Bronchial epithelial cell (primary cell): ENCODE results near the gene JAML. TPM values are rescaled to one million over a fixed set of nuclear protein-coding genes. Genes with fewer than 3 reads are reported as not detected.

Source experiments
- DNase-seq: peaks from one replicate; pipeline ENCODE4 v3.0.0-alpha.2; 2010; ENCODE audit warnings: low read depth
- FAIRE-seq: peaks from 2 replicates; lab custom pipeline; 2011; peaks lifted over from hg19 to GRCh38; lab: Jason Lieb, UNC
- H3K27me3 ChIP-seq: 2 replicates; pipeline ENCODE4 v1.5.1; 2011; ENCODE audit warnings: low read length; ENCODE audit not compliant: control insufficient read depth, insufficient read depth
- H3K36me3 ChIP-seq: 2 replicates; pipeline ENCODE4 v1.5.1; 2011; ENCODE audit warnings: low read length; ENCODE audit not compliant: control insufficient read depth, insufficient read depth
- H3K4me3 ChIP-seq: 2 replicates; pipeline ENCODE4 v1.5.1; 2011; ENCODE audit warnings: mild to moderate bottlenecking, low read depth, low read length, control low read depth
- CTCF ChIP-seq: IDR thresholded peaks from 2 replicates; pipeline ENCODE4 v1.5.1; 2011; ENCODE audit warnings: mild to moderate bottlenecking, moderate library complexity, low read length, control low read depth, inconsistent platforms; ENCODE audit not compliant: insufficient read depth, severe bottlenecking
- total RNA-seq: library from RNA; depleted of rRNA; stranded (reverse); fragments of >200 nt; gene quantifications from 2 replicates; pipeline ENCODE4 v1.2.1, GENCODE V29; 2014

Gene JAML
- total RNA-seq, 1 donor from 2014 or later: not detected

- Histone ChIP-seq H3K4me3 (no peak overlapping the region), H3K36me3 (no peaks in the 10 kb centered on the region), H3K27me3 (no peaks in the 10 kb centered on the region)
- FAIRE-seq: no peak
- no peak for DNase-seq
- TF ChIP-seq CTCF: no peak
These were observed 9.5 kb downstream of the JAML start for GRCh38 chr11:118215262-118215661.

DNA sequence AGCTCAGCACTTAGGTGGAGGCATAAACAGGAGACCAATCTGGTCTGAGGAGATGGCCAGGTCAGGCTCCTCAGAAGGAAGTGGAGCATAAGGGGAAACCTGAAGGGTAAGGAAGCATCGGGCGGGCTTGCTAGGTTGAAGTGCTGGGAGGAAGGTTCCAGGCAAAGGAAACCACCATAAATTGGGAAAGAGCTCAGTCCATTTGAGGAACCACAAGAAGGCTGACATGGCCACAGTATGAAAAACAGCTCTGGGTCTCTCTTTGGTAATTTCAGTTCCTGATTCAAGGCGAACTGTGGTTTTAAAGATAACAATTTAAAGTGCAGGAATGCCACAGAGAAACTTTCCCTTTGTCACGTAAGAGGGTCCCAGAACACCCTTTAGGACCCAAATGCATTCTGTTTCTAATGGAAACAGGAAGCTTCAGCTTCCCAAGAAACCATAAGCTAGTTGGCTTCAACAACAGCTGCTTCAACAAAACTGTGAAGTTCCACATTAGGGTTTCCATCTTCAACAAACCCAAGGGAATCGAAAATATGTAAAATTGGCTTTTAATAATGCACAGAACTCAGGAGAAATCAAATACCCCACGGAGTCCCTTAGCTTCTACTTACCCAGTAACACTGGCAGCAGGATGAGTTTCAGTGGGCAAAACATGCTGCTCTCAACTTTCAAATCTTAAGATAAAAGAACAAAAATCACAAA lies 10.4 kb downstream of the JAML start:
- H3K4me3 ChIP-seq: no peak overlapping the region
- FAIRE-seq: no peak
- no peaks in the 10 kb centered on the region for H3K27me3 ChIP-seq
- no peak for DNase-seq
- no peaks in the 10 kb centered on the region for H3K36me3 ChIP-seq
- TF ChIP-seq CTCF: no peak

DNA sequence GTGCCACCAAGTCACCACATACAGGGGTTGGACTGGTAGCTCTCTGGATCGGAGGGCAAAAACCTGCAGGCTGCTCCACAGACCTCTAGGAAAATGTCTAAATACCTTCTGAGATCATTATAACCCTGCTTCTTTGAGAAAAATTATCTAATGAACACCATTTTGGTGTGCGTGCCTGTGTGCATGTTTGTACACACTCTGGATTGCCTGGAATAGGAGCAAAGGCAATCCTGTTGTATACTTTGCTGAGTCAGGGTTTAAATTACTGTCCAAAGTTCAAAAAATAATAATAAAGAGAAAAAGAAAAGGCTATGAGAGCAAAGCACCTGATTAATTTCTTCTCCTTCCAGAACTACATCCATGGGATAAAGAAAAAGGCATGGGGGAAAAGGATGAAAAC lies 11.0 kb downstream of the JAML start:
- FAIRE-seq (no peak), DNase-seq (no peak)
- no peak overlapping the region for H3K4me3 ChIP-seq
- TF ChIP-seq CTCF: no peak
- H3K36me3 ChIP-seq: no peaks in the 10 kb centered on the region
- H3K27me3 ChIP-seq: no peaks in the 10 kb centered on the region

DNA sequence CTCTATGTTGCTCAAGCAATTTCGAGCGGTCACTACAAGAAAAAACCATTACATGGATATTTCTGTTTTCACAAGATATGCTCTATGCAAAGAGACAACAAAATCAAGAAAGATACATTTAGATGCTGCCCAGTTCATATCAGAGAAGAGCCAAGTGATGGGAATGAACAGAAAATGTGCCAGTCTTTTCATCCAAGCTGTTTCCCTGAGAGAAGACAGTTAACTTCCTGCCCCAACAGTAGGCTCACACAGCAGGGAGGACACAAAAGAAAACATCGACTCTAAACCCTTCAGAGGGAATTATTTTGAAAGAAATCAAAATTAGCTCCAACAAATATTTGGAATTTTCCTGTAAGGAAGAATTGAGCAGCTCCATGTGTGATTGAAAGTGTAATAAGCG lies 11.6 kb downstream of the JAML start:
- Histone ChIP-seq H3K27me3 (no peaks in the 10 kb centered on the region), H3K36me3 (no peaks in the 10 kb centered on the region), H3K4me3 (no peak overlapping the region)
- DNase-seq: no peak
- no peak for TF ChIP-seq CTCF
- FAIRE-seq: no peak

GRCh38 chr11:118212781-118213191 lies 12.0 kb downstream of the JAML start:
- FAIRE-seq (no peak), DNase-seq (no peak)
- Histone ChIP-seq H3K36me3 (no peaks in the 10 kb centered on the region), H3K27me3 (no peaks in the 10 kb centered on the region), H3K4me3 (no peak overlapping the region)
- TF ChIP-seq CTCF: no peak
